Activated T-cell treated with anti-CD3 and anti-CD28 coated beads, Interleukin-2, amount 50 U/mL, for 72 hours (primary cell): Measurements from ENCODE around the gene SP7. TPM values are rescaled to one million over a fixed set of nuclear protein-coding genes. Genes with fewer than 3 reads are reported as not detected.
"Not testable (repeated sequence)": the region's sequence is repeated elsewhere in the genome, so short reads cannot be mapped to it uniquely, and the experiment has no call there.

Experiments used
- ATAC-seq, 2 donors: fragments of 150-1000 bp; cut with Tn5 transposase; replicated peaks in 1 of 2; 2 replicates each; pipeline ENCODE4 v1.10.0; 2021; ENCODE audit warnings: moderate library complexity in 2 of 2, mild to moderate bottlenecking in 1 of 2
- DNase-seq, 2 donors: peaks; one replicate each; pipeline ENCODE4 v3.0.0; 2021 to 2022; ENCODE audit warnings: mixed read lengths in 1 of 2
- H3K27ac Mint-ChIP-seq: one replicate; pipeline ENCODE4 v1.8.0; 2022; ENCODE audit warnings: mild to moderate bottlenecking, moderate library complexity, mixed read lengths
- H3K27me3 Mint-ChIP-seq: one replicate; pipeline ENCODE4 v1.8.0; 2022; ENCODE audit warnings: low read depth, mixed read lengths
- H3K36me3 Mint-ChIP-seq, 2 donors: one replicate each; pipeline ENCODE4 v1.8.0; 2022; ENCODE audit warnings: mixed read lengths in 2 of 2, mild to moderate bottlenecking in 1 of 2; ENCODE audit not compliant: insufficient read depth in 2 of 2
- H3K4me1 Mint-ChIP-seq: one replicate; pipeline ENCODE4 v1.8.0; 2022; ENCODE audit warnings: low read depth, mixed read lengths
- H3K4me3 Mint-ChIP-seq, 2 donors: one replicate each; pipeline ENCODE4 v1.8.0; 2022; ENCODE audit warnings: mild to moderate bottlenecking in 2 of 2, mixed read lengths in 2 of 2, moderate library complexity in 2 of 2
- H3K9me3 Mint-ChIP-seq, 2 donors: one replicate each; pipeline ENCODE4 v1.8.0; 2022; ENCODE audit warnings: mixed read lengths in 2 of 2
- total RNA-seq, 2 donors: library from RNA; stranded (reverse); gene quantifications; one replicate each; pipeline ENCODE4 v1.2.3, GENCODE V29; 2022

The SP7 gene
- total RNA-seq, 2 donors from 2014 or later = not detected

- H3K27ac Mint-ChIP-seq = peak overlapping the region; percentile 94
- H3K4me3 Mint-ChIP-seq = peak overlapping the region; percentile 96 to 97
- H3K4me1 Mint-ChIP-seq = peaks cover 71% of the 10 kb centered on the region
- peaks cover 18 to 34% of the 10 kb centered on the region in 2 donors for H3K36me3 Mint-ChIP-seq
- H3K27me3 Mint-ChIP-seq, H3K9me3 Mint-ChIP-seq, DNase-seq, ATAC-seq: not testable (repeated sequence)
Observed at GRCh38 chr12:53297106-53297505, 39.0 kb downstream of the SP7 start.

- peak in 1 of 2 donors; percentile 17 for DNase-seq
- Mint-ChIP-seq H3K4me3 (peak overlapping the region; percentile 96 to 97), H3K27ac (peak overlapping the region; percentile 94), H3K27me3 (no peaks in the 10 kb centered on the region), H3K4me1 (peaks cover 64% of the 10 kb centered on the region), H3K36me3 (peaks cover 16 to 37% of the 10 kb centered on the region in 2 donors), H3K9me3 (no peaks in the 10 kb centered on the region)
- no peak for ATAC-seq
Observed at GRCh38 chr12:53295891-53296219, 40.3 kb downstream of the SP7 start.

GRCh38 chr12:53295070-53295890, 40.9 kb downstream of the SP7 start, which contains the start of gene PFDN5:
Gene PFDN5 (plus strand): TSS chr12:53295542. CDS start chr12:53295568, 26 bp downstream.
- Mint-ChIP-seq H3K27me3 (no peaks in the 10 kb centered on the region), H3K4me1 (peaks cover 64% of the 10 kb centered on the region), H3K9me3 (no peaks in the 10 kb centered on the region), H3K27ac (peak within 1 kb of the TSS; percentile 94), H3K4me3 (peak within 1 kb of the TSS; percentile 96 to 97), H3K36me3 (peaks cover 13 to 32% of the 10 kb centered on the region in 2 donors)
- DNase-seq (peak; percentile 90 to 92), ATAC-seq (peak; percentile 85 to 86)

GRCh38 chr12:53292426-53292825, 43.7 kb downstream of the SP7 start:
- H3K27me3 Mint-ChIP-seq = no peaks in the 10 kb centered on the region

GRCh38 chr12:53290661-53291060, 45.5 kb downstream of the SP7 start:
- H3K9me3 Mint-ChIP-seq = no peaks in the 10 kb centered on the region
- H3K27ac Mint-ChIP-seq = peak overlapping the region; percentile 61
- peak overlapping the region; percentile 55 to 60 for H3K4me3 Mint-ChIP-seq
- no peaks in the 10 kb centered on the region for H3K27me3 Mint-ChIP-seq
- peaks cover 10 to 36% of the 10 kb centered on the region in 2 donors for H3K36me3 Mint-ChIP-seq
- ATAC-seq (peak; percentile 14 to 15), DNase-seq (peak; percentile 17 to 21)
- H3K4me1 Mint-ChIP-seq = peaks cover 43% of the 10 kb centered on the region

More at GRCh38 chr12:53292426-53292825, 43.7 kb downstream of the SP7 start:
- H3K4me1 Mint-ChIP-seq = peaks cover 58% of the 10 kb centered on the region
- H3K4me3 Mint-ChIP-seq = no peak overlapping the region
- no peak for ATAC-seq
- peaks cover 13 to 40% of the 10 kb centered on the region in 2 donors for H3K36me3 Mint-ChIP-seq
- DNase-seq = no peak
- H3K9me3 Mint-ChIP-seq = no peaks in the 10 kb centered on the region
- H3K27ac Mint-ChIP-seq = no peak overlapping the region

- H3K4me3 Mint-ChIP-seq = peak overlapping the region; percentile 55 to 60
- H3K9me3 Mint-ChIP-seq = no peaks in the 10 kb centered on the region
- H3K4me1 Mint-ChIP-seq = peaks cover 35% of the 10 kb centered on the region
- H3K27ac Mint-ChIP-seq = peak overlapping the region; percentile 61
- H3K27me3 Mint-ChIP-seq = no peaks in the 10 kb centered on the region
- DNase-seq (no peak), ATAC-seq (no peak)
- peaks cover 10 to 40% of the 10 kb centered on the region in 2 donors for H3K36me3 Mint-ChIP-seq
Observed at GRCh38 chr12:53289891-53290290, 46.3 kb downstream of the SP7 start.

GRCh38 chr12:53288322-53288721, 47.8 kb downstream of the SP7 start:
- H3K27ac Mint-ChIP-seq = no peak overlapping the region
- H3K27me3 Mint-ChIP-seq = no peaks in the 10 kb centered on the region
- no peak for ATAC-seq
- H3K9me3 Mint-ChIP-seq = no peaks in the 10 kb centered on the region
- H3K4me3 Mint-ChIP-seq = no peak overlapping the region
- H3K36me3 Mint-ChIP-seq = peaks cover 14 to 43% of the 10 kb centered on the region in 2 donors
- H3K4me1 Mint-ChIP-seq = peaks cover 32% of the 10 kb centered on the region
- DNase-seq = no peak

- peak; percentile 57 to 65 for DNase-seq
- peaks cover 32% of the 10 kb centered on the region for H3K4me1 Mint-ChIP-seq
- H3K4me3 Mint-ChIP-seq = no peak overlapping the region
- H3K27ac Mint-ChIP-seq = no peak overlapping the region
- ATAC-seq = peak; percentile 61 to 70
- H3K36me3 Mint-ChIP-seq = peaks cover 14 to 42% of the 10 kb centered on the region in 2 donors
- no peaks in the 10 kb centered on the region for H3K27me3 Mint-ChIP-seq
- no peaks in the 10 kb centered on the region for H3K9me3 Mint-ChIP-seq
Observed at GRCh38 chr12:53287741-53288216, 48.4 kb downstream of the SP7 start.

- peaks cover 17 to 40% of the 10 kb centered on the region in 2 donors for H3K36me3 Mint-ChIP-seq
- H3K4me3 Mint-ChIP-seq = no peak overlapping the region
- H3K27me3 Mint-ChIP-seq = no peaks in the 10 kb centered on the region
- H3K9me3 Mint-ChIP-seq = no peaks in the 10 kb centered on the region
- ATAC-seq (no peak), DNase-seq (no peak)
- no peak overlapping the region for H3K27ac Mint-ChIP-seq
- peaks cover 32% of the 10 kb centered on the region for H3K4me1 Mint-ChIP-seq
Observed at GRCh38 chr12:53286448-53286847, 49.7 kb downstream of the SP7 start.

- H3K27me3 Mint-ChIP-seq = no peaks in the 10 kb centered on the region
Observed at GRCh38 chr12:53279888-53280498, 56.2 kb downstream of the SP7 start.

GRCh38 chr12:53279283-53279869, 56.8 kb downstream of the SP7 start:
- Mint-ChIP-seq H3K36me3 (peaks cover 20 to 37% of the 10 kb centered on the region in 2 donors), H3K27me3 (no peaks in the 10 kb centered on the region), H3K4me1 (peaks cover 5% of the 10 kb centered on the region), H3K27ac (no peak overlapping the region), H3K4me3 (no peak overlapping the region), H3K9me3 (no peaks in the 10 kb centered on the region)
- ATAC-seq (no peak), DNase-seq (no peak)

More at GRCh38 chr12:53279888-53280498, 56.2 kb downstream of the SP7 start:
- no peaks in the 10 kb centered on the region for H3K9me3 Mint-ChIP-seq
- peaks cover 20 to 35% of the 10 kb centered on the region in 2 donors for H3K36me3 Mint-ChIP-seq
- H3K4me1 Mint-ChIP-seq = no peaks in the 10 kb centered on the region
- H3K4me3 Mint-ChIP-seq = no peak overlapping the region
- H3K27ac Mint-ChIP-seq = no peak overlapping the region
- ATAC-seq = no peak
- DNase-seq = no peak

GRCh38 chr12:53277981-53278380, 58.2 kb downstream of the SP7 start:
- Mint-ChIP-seq H3K9me3 (no peaks in the 10 kb centered on the region), H3K36me3 (peaks cover 18 to 33% of the 10 kb centered on the region in 2 donors), H3K4me1 (peaks cover 9% of the 10 kb centered on the region), H3K4me3 (no peak overlapping the region), H3K27me3 (no peaks in the 10 kb centered on the region), H3K27ac (no peak overlapping the region)
- ATAC-seq = no peak
- no peak for DNase-seq
